ENCODE results near the gene ARSB.
A peak's percentile ranks its signal among the peaks of the same experiment; 100 is the strongest.
"Not testable (repeated sequence)": the region's sequence is repeated elsewhere in the genome, so short reads cannot be mapped to it uniquely, and the experiment has no call there.

ARSB gene

DNA sequence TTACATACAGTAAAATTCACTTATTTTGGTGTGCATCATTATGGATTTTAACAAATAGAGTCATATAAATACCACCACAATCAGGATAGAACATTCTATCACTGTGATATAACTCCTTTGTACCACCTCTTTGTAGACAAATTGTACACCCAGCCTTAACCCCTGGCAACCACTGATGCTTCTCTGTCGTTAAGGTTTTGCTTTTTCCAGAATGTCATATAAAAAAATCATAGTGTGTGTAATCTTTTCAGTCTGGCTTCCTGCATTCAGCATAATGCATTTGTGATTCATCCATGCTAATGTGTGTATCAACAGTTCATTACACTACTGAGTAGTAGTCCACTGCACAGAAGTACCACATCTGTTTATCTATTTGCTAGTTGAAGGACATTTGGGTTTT, 81.2 kb downstream of the ARSB start:
- no peak for DNase-seq (ENCODE audit: low read depth, low spot score)

DNA sequence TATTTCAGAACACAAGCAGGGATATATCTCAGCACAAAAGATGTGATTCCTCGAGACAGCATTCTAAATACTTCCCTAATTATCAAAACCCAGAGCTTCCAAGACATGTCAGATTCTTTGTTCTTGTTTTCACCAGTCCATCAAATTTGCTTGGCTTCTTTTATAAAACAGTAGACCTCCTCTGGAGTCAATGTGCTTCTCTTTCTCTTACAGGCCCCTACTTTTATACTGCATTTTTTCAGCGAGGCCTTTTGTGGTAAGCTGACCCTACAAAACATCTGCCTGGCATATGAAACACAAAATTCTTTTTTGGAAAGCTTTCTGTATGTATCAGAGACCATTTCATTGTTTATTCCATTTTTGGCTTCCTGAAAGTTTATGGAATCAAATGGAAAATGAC, 81.8 kb downstream of the ARSB start:
- no peak for DNase-seq (ENCODE audit: low read depth, low spot score)

- peak; percentile 76 for DNase-seq (ENCODE audit: low read depth, low spot score)
Observed at GRCh38 chr5:78899922-78900362, 85.2 kb downstream of the ARSB start.

GRCh38 chr5:78896132-78896531, 89.0 kb downstream of the ARSB start:
- no peak for DNase-seq (ENCODE audit: low read depth, low spot score)

DNA sequence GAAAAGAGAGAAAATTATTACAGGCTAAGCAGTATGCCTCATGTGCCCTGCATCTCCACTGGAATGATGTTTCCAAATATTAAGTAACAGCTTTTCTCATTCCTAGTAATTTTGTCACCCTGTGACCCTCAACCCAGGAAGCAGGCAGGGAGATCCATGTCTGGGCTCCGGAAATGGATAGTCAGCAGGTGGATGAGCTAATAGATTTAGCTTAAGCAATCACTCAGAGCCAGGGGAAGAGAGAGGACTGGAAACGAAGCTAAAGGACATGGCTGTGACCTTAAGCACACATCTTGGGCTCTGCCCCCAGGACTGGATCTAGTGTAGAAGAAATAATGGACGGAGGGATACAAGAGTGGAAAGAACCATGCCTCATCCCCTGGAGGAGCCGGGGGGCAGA, 89.5 kb downstream of the ARSB start:
- DNase-seq (ENCODE audit: low read depth, low spot score) = no peak

- DNase-seq (ENCODE audit: low read depth, low spot score) = no peak
Observed at GRCh38 chr5:78893940-78894677, 91.0 kb downstream of the ARSB start.

DNA sequence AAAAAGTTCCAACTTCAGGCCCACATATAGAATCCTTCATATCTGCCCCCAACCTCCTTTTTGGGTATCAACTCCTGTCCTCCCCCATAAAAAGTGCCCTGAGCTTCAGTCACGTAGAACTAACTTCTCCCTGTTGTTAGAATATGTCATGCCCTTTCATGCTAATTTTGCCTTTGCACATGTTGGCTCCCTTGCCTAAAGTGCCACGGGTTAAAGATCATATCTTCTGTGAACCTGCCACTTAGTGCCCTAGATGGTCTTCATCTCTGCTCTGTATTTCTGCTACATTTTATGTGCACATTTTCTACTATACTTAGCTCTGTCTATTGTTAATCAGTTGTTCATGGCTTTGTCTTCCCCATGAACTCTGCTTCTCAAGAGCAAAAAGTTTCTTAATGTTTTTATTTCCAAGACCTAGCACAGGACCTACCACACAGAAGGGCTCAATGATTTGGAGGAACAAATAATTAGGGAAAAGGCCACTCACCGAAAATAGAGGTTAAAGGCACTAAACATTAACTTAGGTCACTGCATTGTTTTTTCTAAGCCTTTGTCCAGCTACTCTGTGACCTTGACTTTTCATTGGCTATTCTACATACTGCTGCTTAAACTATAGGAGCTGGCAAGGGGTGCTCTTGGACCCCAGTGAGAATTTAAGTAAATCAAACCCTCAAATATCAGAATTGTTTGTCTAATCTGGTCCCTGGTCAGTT, 94.3 kb downstream of the ARSB start:
- DNase-seq (ENCODE audit: low read depth, low spot score) = no peak

DNA sequence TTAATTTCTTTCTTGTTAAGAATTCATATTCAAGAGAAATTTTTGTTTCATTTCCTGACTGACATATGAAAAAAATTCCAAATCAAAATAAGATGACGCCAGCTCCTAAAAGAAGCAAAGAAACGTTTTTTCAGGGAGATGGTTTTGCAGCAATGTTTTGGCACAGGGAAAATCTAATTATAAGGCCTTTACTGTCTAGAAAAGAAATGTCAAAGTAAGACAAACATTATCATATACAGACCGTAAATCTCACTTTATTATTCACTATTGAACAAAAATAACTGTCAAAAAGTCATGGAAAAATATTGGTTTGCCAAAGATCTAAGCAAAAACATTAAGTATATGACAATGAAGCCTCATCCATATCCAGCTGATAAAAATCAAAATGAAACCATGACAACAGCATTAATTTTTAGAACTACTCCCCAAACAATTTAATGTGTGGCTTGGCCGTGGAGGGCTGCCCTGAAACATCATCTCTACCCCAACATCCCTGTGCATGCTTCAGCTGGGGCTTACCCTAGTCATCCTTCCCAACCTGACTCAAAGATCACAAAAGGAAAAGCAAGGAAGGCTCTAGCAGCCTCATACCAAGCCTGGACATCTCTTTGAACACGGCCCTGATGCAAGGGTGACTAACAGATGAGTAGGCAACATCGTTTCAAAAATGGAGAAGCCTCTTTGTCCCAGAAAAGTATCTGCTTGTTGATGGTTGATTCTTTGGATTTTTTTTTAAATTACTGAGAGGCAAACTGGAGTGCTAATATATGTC, 95.6 kb downstream of the ARSB start:
- DNase-seq (ENCODE audit: low read depth, low spot score) = no peak

GRCh38 chr5:78888580-78889368, 96.3 kb downstream of the ARSB start:
- DNase-seq (ENCODE audit: low read depth, low spot score) = no peak

DNA sequence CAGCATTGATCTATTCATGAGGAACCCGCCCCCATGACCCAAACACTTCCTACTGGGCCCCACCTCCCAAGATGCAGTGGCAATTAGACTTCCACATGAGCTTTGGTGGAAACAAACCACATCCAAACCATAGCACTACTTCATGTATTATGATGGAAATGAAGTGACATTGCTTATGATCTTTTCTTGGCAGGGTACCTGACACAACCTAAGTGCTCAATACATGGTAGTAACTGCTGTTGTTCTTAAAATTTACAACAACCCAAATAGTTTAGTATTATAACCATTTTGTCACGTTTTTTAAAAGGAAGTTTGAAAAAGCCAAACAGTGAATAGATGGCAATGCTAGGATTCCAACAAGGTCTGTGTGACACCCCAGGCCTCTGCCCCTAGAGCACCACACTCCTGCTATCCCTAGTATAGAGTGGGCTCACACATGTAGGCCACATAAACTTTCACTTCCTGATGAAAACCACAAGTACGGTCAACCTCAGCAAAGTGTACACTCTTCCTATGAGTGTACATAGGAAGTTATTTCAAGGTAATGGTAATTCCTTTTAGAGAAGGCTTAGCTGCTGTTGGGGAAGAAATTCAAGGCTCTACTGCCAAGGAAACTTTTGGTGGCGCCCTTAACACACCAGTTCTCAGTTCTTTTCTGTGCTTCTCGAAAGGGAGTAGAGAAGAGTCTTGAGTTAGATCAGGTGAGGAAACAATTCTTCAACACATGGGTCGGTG, 97.6 kb downstream of the ARSB start:
- DNase-seq (ENCODE audit: low read depth, low spot score) = no peak

- no peak for DNase-seq (ENCODE audit: low read depth, low spot score)
Observed at GRCh38 chr5:78886341-78887230, 98.5 kb downstream of the ARSB start.

DNA sequence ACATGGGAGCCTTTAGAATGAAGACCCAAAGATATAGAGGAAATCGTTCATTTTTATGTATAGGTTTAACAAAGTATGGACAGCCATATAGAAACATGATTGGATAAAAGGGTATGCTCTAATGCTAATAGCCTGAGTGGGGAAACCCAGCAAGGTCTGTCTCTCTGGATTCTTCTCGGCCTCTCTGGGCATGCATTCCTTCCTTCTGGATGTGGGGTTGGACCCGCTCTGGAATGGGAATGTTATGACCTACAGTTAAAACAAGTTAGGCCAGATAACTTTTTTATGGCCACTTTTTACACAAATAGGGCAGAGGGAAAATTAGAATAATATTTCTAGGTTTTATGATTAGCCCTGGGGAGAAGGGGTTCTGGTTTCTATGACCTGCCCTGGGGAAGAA, 103.2 kb downstream of the ARSB start:
- DNase-seq (ENCODE audit: low read depth, low spot score) = peak; percentile 16

GRCh38 chr5:78879516-78879915, 105.6 kb downstream of the ARSB start:
- no peak for DNase-seq (ENCODE audit: low read depth, low spot score)

GRCh38 chr5:78866076-78866475, 119.0 kb downstream of the ARSB start:
- DNase-seq (ENCODE audit: low read depth, low spot score) = peak; percentile 3

DNA sequence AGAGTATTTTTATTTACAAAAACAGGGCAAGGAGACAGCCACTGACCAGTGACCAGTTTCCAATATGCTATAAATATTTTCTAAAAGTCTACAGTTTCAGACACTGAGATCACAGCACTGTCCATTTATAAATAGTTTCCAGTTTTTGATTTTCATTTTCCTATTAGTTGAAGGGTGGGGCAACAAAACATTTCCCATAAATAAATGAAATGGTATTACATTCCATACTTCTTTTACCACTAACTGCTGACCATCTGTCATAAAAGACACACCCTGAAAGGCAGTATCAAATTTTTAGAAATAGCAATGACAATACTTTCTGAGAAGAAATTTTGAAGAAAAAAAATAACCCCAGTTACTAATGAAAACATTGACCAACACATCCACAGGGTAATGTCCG, 126.7 kb downstream of the ARSB start:
- no peak for DNase-seq (ENCODE audit: low read depth, low spot score)

- DNase-seq (ENCODE audit: low read depth, low spot score) = no peak
Observed at GRCh38 chr5:78855026-78855425, 130.1 kb downstream of the ARSB start.

GRCh38 chr5:78851891-78852290, 133.2 kb downstream of the ARSB start:
- not testable (repeated sequence) for DNase-seq (ENCODE audit: low read depth, low spot score)

- DNase-seq (ENCODE audit: low read depth, low spot score) = no peak
Observed at GRCh38 chr5:78845470-78845869, 139.6 kb downstream of the ARSB start.

- no peak for DNase-seq (ENCODE audit: low read depth, low spot score)
Observed at GRCh38 chr5:78843436-78843835, 141.7 kb downstream of the ARSB start.

DNA sequence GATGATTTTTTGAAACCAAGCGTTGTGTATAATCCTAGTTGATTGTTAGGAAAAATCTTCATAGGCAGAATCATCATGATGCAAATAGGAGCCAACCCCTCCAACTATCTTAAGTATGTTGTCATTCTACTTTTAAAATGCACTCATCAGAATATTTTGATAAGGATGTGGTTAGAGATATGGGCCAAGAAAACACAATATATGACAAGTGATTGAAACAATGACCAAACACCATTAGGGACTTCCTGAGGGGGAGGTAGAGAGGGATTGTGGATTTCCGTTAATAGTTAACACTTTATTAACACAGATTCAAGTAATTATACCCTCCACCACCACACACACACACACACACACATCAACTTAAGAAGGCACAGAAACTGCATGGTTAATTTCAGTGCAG, 143.3 kb downstream of the ARSB start:
- no peak for DNase-seq (ENCODE audit: low read depth, low spot score)
